ENCODE results near the gene SYT6. TPM values are rescaled to one million over a fixed set of nuclear protein-coding genes. Genes with fewer than 3 reads are reported as not detected.

Gene SYT6
- total RNA-seq, 1 experiment from 2014 or later, result not detected

DNA sequence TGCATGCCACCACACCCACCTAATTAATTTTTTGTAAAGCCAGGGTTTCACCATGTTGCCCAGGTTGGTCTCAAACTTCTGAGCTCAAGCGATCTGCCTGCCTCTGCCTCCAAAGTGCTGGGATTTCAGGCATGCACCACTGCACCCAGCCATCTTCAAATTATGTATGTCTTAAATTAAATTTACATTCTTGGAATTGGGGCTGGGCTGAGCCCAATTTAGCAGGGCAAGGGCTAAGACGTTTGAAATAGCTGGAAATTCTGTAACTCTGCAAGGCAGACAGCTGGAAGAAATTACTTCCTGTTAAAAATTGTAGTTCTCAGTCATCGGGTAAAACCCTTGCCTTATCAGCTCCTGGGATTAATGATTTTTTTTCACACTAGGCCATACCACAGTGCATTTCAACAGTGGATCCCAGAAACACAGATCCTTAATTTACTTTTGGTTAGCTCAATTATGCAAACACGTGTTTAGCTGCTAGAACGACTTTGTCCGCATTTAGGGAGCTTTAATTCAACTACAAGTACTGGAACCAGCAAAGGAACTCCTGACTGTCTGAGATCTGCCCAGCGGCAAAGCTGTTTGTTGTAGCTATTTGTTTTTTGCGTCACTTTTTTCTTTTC is 91.1 kb downstream of the SYT6 start:
- ATAC-seq, result no peak
- BruUV-seq (replicated peaks), result no TSS peak
- Histone ChIP-seq H3K9ac (ENCODE audit: low read length) (no peak overlapping the region), H4K20me1 (ENCODE audit: insufficient read depth) (no peaks in the 10 kb centered on the region), H3K9me3 (ENCODE audit: control insufficient read depth in 1 of 2, insufficient read depth in 1 of 2, low read depth in 1 of 2, low read length in 2 of 2) (no peaks in the 10 kb centered on the region), H3K36me3 (ENCODE audit: control insufficient read depth in 1 of 2, insufficient read depth in 2 of 2, low read length in 2 of 2) (no peaks in the 10 kb centered on the region), H3K79me2 (ENCODE audit: insufficient read depth, low read length) (no peaks in the 10 kb centered on the region), H2AFZ (ENCODE audit: low read depth, low read length, poor library complexity, severe bottlenecking) (no peak overlapping the region), H3K27me3 (ENCODE audit: insufficient read depth, low read length) (no peaks in the 10 kb centered on the region), H3K4me1 (ENCODE audit: control insufficient read depth in 1 of 2, insufficient read depth in 2 of 2, low read length in 2 of 2) (no peaks in the 10 kb centered on the region), H3K9me2 (ENCODE audit: insufficient read depth) (no peaks in the 10 kb centered on the region), H3K27ac (ENCODE audit: low read depth, low read length) (no peak overlapping the region), H3K4me3 (replicated peaks in 1 of 2; ENCODE audit: low read depth in 1 of 2, low read length in 2 of 2) (no peak overlapping the region), H3K4me2 (ENCODE audit: low read length) (no peak overlapping the region)
- POLR2A ChIA-PET, result no interaction called here
- DNase-seq (ENCODE audit: low read depth, low spot score), result no peak
- intact Hi-C loops (cut with micrococcal nuclease), result no loop called here
- RAD21 ChIA-PET (ENCODE audit: low non-redundant PET in 1 of 2, low total read pairs in 2 of 2, uncharacterized antibody in 2 of 2, unreplicated experiment in 2 of 2), result no interaction called here
- CTCF ChIA-PET, result no interaction called here
- TF ChIP-seq, protein P1, sequence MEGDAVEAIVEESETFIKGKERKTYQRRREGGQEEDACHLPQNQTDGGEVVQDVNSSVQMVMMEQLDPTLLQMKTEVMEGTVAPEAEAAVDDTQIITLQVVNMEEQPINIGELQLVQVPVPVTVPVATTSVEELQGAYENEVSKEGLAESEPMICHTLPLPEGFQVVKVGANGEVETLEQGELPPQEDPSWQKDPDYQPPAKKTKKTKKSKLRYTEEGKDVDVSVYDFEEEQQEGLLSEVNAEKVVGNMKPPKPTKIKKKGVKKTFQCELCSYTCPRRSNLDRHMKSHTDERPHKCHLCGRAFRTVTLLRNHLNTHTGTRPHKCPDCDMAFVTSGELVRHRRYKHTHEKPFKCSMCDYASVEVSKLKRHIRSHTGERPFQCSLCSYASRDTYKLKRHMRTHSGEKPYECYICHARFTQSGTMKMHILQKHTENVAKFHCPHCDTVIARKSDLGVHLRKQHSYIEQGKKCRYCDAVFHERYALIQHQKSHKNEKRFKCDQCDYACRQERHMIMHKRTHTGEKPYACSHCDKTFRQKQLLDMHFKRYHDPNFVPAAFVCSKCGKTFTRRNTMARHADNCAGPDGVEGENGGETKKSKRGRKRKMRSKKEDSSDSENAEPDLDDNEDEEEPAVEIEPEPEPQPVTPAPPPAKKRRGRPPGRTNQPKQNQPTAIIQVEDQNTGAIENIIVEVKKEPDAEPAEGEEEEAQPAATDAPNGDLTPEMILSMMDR (IDR thresholded peaks at IDR 0.05 in 2 of 3, conservative IDR thresholded peaks at IDR 0.05 in 1 of 3; ENCODE audit: borderline replicate concordance in 1 of 3, insufficient read depth in 1 of 3, low read depth in 2 of 3, low read length in 2 of 3), result no peak
- no peak for TF ChIP-seq YY1 (IDR thresholded peaks at IDR 0.05; ENCODE audit: extremely low read depth, insufficient replicate concordance, low read depth, low read length)
- no peak for TF ChIP-seq POLR2AphosphoS5 (IDR thresholded peaks at IDR 0.05; ENCODE audit: low read depth, low read length)
- TF ChIP-seq, protein P2, sequence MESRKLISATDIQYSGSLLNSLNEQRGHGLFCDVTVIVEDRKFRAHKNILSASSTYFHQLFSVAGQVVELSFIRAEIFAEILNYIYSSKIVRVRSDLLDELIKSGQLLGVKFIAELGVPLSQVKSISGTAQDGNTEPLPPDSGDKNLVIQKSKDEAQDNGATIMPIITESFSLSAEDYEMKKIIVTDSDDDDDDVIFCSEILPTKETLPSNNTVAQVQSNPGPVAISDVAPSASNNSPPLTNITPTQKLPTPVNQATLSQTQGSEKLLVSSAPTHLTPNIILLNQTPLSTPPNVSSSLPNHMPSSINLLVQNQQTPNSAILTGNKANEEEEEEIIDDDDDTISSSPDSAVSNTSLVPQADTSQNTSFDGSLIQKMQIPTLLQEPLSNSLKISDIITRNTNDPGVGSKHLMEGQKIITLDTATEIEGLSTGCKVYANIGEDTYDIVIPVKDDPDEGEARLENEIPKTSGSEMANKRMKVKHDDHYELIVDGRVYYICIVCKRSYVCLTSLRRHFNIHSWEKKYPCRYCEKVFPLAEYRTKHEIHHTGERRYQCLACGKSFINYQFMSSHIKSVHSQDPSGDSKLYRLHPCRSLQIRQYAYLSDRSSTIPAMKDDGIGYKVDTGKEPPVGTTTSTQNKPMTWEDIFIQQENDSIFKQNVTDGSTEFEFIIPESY (IDR thresholded peaks at IDR 0.05; ENCODE audit: extremely low read depth, insufficient replicate concordance, low read length), result no peak
- no peak for TF ChIP-seq JUND (IDR thresholded peaks at IDR 0.05)
- no peak for TF ChIP-seq EZH2 (IDR thresholded peaks at IDR 0.05)
- TF ChIP-seq POLR2A (IDR thresholded peaks at IDR 0.05; ENCODE audit: borderline replicate concordance, extremely low read depth, insufficient read depth, insufficient read length), result no peak
- TF ChIP-seq CEBPB (IDR thresholded peaks at IDR 0.05; ENCODE audit: low read depth), result no peak
- TF ChIP-seq EGR1 (IDR thresholded peaks at IDR 0.05; ENCODE audit: low read depth), result no peak
- no peak for TF ChIP-seq CBX3 (IDR thresholded peaks at IDR 0.05; ENCODE audit: low read depth)
- no peak for TF ChIP-seq RAD21 (IDR thresholded peaks at IDR 0.05; ENCODE audit: low read depth)
- no peak for TF ChIP-seq ATF3 (IDR thresholded peaks at IDR 0.05)
- TF ChIP-seq, protein P3, sequence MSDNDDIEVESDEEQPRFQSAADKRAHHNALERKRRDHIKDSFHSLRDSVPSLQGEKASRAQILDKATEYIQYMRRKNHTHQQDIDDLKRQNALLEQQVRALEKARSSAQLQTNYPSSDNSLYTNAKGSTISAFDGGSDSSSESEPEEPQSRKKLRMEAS (IDR thresholded peaks at IDR 0.05), result no peak
- no peak for TF ChIP-seq SRF (IDR thresholded peaks at IDR 0.05; ENCODE audit: low read depth)
- TF ChIP-seq TCF7L2 (IDR thresholded peaks at IDR 0.05; ENCODE audit: borderline replicate concordance, extremely low read depth, insufficient read depth, insufficient read length), result no peak
